Posterior cingulate gyrus (tissue), 11 donors: ENCODE results near the gene SS18L1.
"Not testable (repeated sequence)": the region's sequence is repeated elsewhere in the genome, so short reads cannot be mapped to it uniquely, and the experiment has no call there.

Source experiments
- DNase-seq, 10 donors: peaks; one replicate each; pipeline versions ENCODE4 v3.0.0 to v3.0.0-alpha.2; 2020 to 2021; ENCODE audit warnings: mixed read lengths in 3 of 10
- intact Hi-C: fragments of 100-400 bp; cut with DNase I; formaldehyde crosslinking; loops from one replicate; pipeline ENCODE4 v1.15.1; 2023

SS18L1 gene

GRCh38 chr20:62143081-62143956 is at the start of gene SS18L1, which contains the start of gene PSMA7:
Gene SS18L1, plus strand, starts transcription at chr20:62143769. Its CDS starts 52 bp downstream, at chr20:62143821.
Gene PSMA7, minus strand, starts transcription at chr20:62143394. Its CDS starts 91 bp downstream, at chr20:62143303.
- intact Hi-C loops: loop anchor here (1.0 to 5.0 kb wide), 2 partner anchors 21 to 39 kb away; partner anchors contain the start of genes LSM14B and MTG2
- DNase-seq: peak; percentile 73 to 98 (median 86)

GRCh38 chr20:62096421-62097380 is 46.9 kb upstream of the SS18L1 start:
- peak in 1 of 10 donors; percentile 78 for DNase-seq
- intact Hi-C loops: no loop called here

GRCh38 chr20:62097881-62098407 is 45.6 kb upstream of the SS18L1 start:
- intact Hi-C loops: no loop called here
- peak in 1 of 10 donors; percentile 55 for DNase-seq

- intact Hi-C loops: no loop called here
- no peak for DNase-seq
Measured at GRCh38 chr20:62101078-62101477, 42.5 kb upstream of the SS18L1 start.

GRCh38 chr20:62103508-62104233 is 39.9 kb upstream of the SS18L1 start:
- intact Hi-C loops: no loop called here
- peak in 2 of 10 donors; percentile 45 to 57 for DNase-seq

GRCh38 chr20:62104234-62104789 is 39.3 kb upstream of the SS18L1 start:
- intact Hi-C loops: no loop called here
- DNase-seq: peak in 2 of 10 donors; percentile 48 to 55

GRCh38 chr20:62104791-62105345 is 38.7 kb upstream of the SS18L1 start:
- intact Hi-C loops: no loop called here
- DNase-seq: peak in 2 of 10 donors; percentile 5 to 8

GRCh38 chr20:62105592-62105991 is 38.0 kb upstream of the SS18L1 start:
- no peak for DNase-seq
- intact Hi-C loops: no loop called here

GRCh38 chr20:62111148-62111547 is 32.4 kb upstream of the SS18L1 start:
- DNase-seq: peak in 1 of 10 donors; percentile 9
- intact Hi-C loops: no loop called here

GRCh38 chr20:62112368-62112767 is 31.2 kb upstream of the SS18L1 start:
- intact Hi-C loops: no loop called here
- DNase-seq: peak in 1 of 10 donors; percentile 27

- intact Hi-C loops: no loop called here
- DNase-seq: peak in 1 of 10 donors; percentile 42
Measured at GRCh38 chr20:62114894-62115293, 28.7 kb upstream of the SS18L1 start.

- DNase-seq, intact Hi-C loops: not testable (repeated sequence)
Measured at GRCh38 chr20:62115800-62116407, 27.7 kb upstream of the SS18L1 start.

GRCh38 chr20:62116558-62117361 is 26.8 kb upstream of the SS18L1 start:
- peak in 2 of 10 donors; percentile 39 to 70 for DNase-seq

GRCh38 chr20:62117362-62117646 is 26.3 kb upstream of the SS18L1 start:
- DNase-seq: peak in 1 of 10 donors; percentile 49
- intact Hi-C loops: no loop called here

More at GRCh38 chr20:62116558-62117361, 26.8 kb upstream of the SS18L1 start:
- intact Hi-C loops: no loop called here

- DNase-seq: peak in 2 of 10 donors; percentile 50 to 74
- intact Hi-C loops: no loop called here
Measured at GRCh38 chr20:62117658-62118057, 25.9 kb upstream of the SS18L1 start.

- peak in 3 of 10 donors; percentile 43 to 60 (median 55) for DNase-seq
- intact Hi-C loops: no loop called here
Measured at GRCh38 chr20:62118113-62119043, 25.2 kb upstream of the SS18L1 start.

GRCh38 chr20:62119115-62119514 is 24.5 kb upstream of the SS18L1 start:
- intact Hi-C loops: no loop called here
- no peak for DNase-seq
